Karpas-422 (cell line): Measurements from ENCODE around the gene NEFH. TPM values are rescaled to one million over a fixed set of nuclear protein-coding genes. Genes with fewer than 3 reads are reported as not detected.

Source experiments
- DNase-seq: peaks from one replicate; pipeline ENCODE4 v3.0.0-alpha.2; 2015
- H2AFZ ChIP-seq: fragments of 200-600 bp; sonication (generic); 2 replicates; pipeline ENCODE4 v1.6.1; 2014; ENCODE audit warnings: antibody characterized with exemption, low read length, mixed read lengths
- H3K27ac ChIP-seq: fragments of 200-600 bp; sonication (generic); 2 replicates; pipeline ENCODE4 v1.5.1; 2014; ENCODE audit warnings: mild to moderate bottlenecking, low read length, moderate library complexity
- H3K27me3 ChIP-seq: fragments of 200-600 bp; sonication (generic); 2 replicates; pipeline ENCODE4 v1.6.1; 2014; ENCODE audit warnings: low read length, mixed read lengths
- H3K36me3 ChIP-seq: fragments of 200-600 bp; sonication (generic); 2 replicates; pipeline ENCODE4 v1.6.1; 2014; ENCODE audit warnings: low read length, mixed read lengths; ENCODE audit not compliant: insufficient read depth
- H3K4me1 ChIP-seq: fragments of 200-600 bp; sonication (generic); 2 replicates; pipeline ENCODE4 v1.6.1; 2014; ENCODE audit warnings: mild to moderate bottlenecking, low read length, mixed read lengths
- H3K4me2 ChIP-seq: fragments of 200-600 bp; sonication (generic); 2 replicates; pipeline ENCODE4 v1.6.1; 2014; ENCODE audit warnings: low read length, low read depth, mild to moderate bottlenecking; ENCODE audit not compliant: poor library complexity, severe bottlenecking
- H3K4me3 ChIP-seq: fragments of 200-600 bp; sonication (generic); 2 replicates; pipeline ENCODE4 v1.5.1; 2014; ENCODE audit warnings: mild to moderate bottlenecking, antibody characterized with exemption, low read length, mixed read lengths
- H3K79me2 ChIP-seq: fragments of 200-600 bp; sonication (generic); 2 replicates; pipeline ENCODE4 v1.6.1; 2014; ENCODE audit warnings: mild to moderate bottlenecking, low read length, mixed read lengths
- H3K9ac ChIP-seq: fragments of 200-600 bp; sonication (generic); 2 replicates; pipeline ENCODE4 v1.6.0; 2014; ENCODE audit warnings: low read length
- H3K9me2 ChIP-seq: fragments of 200-600 bp; sonication (generic), shearing (Covaris generic); replicated peaks from 2 replicates; pipeline ENCODE4 v1.6.0; 2014; ENCODE audit warnings: mild to moderate bottlenecking, low read length, moderate library complexity; ENCODE audit not compliant: insufficient read depth
- H3K9me3 ChIP-seq: fragments of 300-700, 200-600 bp; sonication (generic); 2 replicates; pipeline ENCODE4 v1.6.1; 2014; ENCODE audit warnings: low read length, mixed read lengths
- H4K20me1 ChIP-seq: fragments of 200-600 bp; sonication (generic); 2 replicates; pipeline ENCODE4 v1.6.1; 2014; ENCODE audit warnings: mild to moderate bottlenecking, antibody characterized with exemption, low read length, low read depth; ENCODE audit not compliant: insufficient read depth
- total RNA-seq: library from RNA; depleted of rRNA; stranded (reverse); fragments of >200 nt; shearing (Covaris generic); gene quantifications from 2 replicates; pipeline ENCODE4 v1.2.3, GENCODE V29; 2014; ENCODE audit warnings: low replicate concordance

The NEFH gene
- total RNA-seq, 1 experiment from 2014 or later: not detected

GRCh38 chr22:29457730-29458129, 22.3 kb upstream of the NEFH start:
- no peak overlapping the region for H3K4me3 ChIP-seq
- no peaks in the 10 kb centered on the region for H3K9me3 ChIP-seq
- H3K9ac ChIP-seq: no peak overlapping the region
- H3K27me3 ChIP-seq: no peaks in the 10 kb centered on the region
- DNase-seq: peak; percentile 83
- H3K4me1 ChIP-seq: peaks cover 12% of the 10 kb centered on the region
- H3K79me2 ChIP-seq: no peaks in the 10 kb centered on the region
- no peaks in the 10 kb centered on the region for H4K20me1 ChIP-seq
- H3K36me3 ChIP-seq: no peaks in the 10 kb centered on the region
- no peak overlapping the region for H2AFZ ChIP-seq
- no peaks in the 10 kb centered on the region for H3K9me2 ChIP-seq
- H3K4me2 ChIP-seq: no peak overlapping the region
- no peak overlapping the region for H3K27ac ChIP-seq

- H3K36me3 ChIP-seq: no peaks in the 10 kb centered on the region
- H3K9me3 ChIP-seq: no peaks in the 10 kb centered on the region
- no peak overlapping the region for H3K9ac ChIP-seq
- no peak for DNase-seq
- H3K4me1 ChIP-seq: peaks cover 12% of the 10 kb centered on the region
- no peaks in the 10 kb centered on the region for H3K9me2 ChIP-seq
- no peak overlapping the region for H3K27ac ChIP-seq
- H4K20me1 ChIP-seq: 0 out of 2 replicates have a peak, but pooled peaks cover under 1% of the 10 kb centered on the region
- H3K4me3 ChIP-seq: no peak overlapping the region
- H3K4me2 ChIP-seq: no peak overlapping the region
- H2AFZ ChIP-seq: no peak overlapping the region
- no peaks in the 10 kb centered on the region for H3K27me3 ChIP-seq
- H3K79me2 ChIP-seq: no peaks in the 10 kb centered on the region
Observed at GRCh38 chr22:29458551-29458950, 21.5 kb upstream of the NEFH start.

GRCh38 chr22:29459773-29460172, 20.2 kb upstream of the NEFH start:
- Histone ChIP-seq H3K36me3 (no peaks in the 10 kb centered on the region), H3K9me3 (no peaks in the 10 kb centered on the region), H3K4me2 (no peak overlapping the region), H3K9ac (no peak overlapping the region), H3K4me1 (peaks cover 12% of the 10 kb centered on the region), H4K20me1 (0 out of 2 replicates have a peak, but pooled peaks cover 4% of the 10 kb centered on the region), H3K4me3 (no peak overlapping the region), H3K9me2 (no peaks in the 10 kb centered on the region), H3K27me3 (no peaks in the 10 kb centered on the region), H3K79me2 (no peaks in the 10 kb centered on the region), H3K27ac (no peak overlapping the region), H2AFZ (no peak overlapping the region)
- no peak for DNase-seq

GRCh38 chr22:29461263-29461662, 18.8 kb upstream of the NEFH start:
- Histone ChIP-seq H3K4me2 (no peak overlapping the region), H3K36me3 (no peaks in the 10 kb centered on the region), H3K79me2 (no peaks in the 10 kb centered on the region), H3K27ac (no peak overlapping the region), H3K9me3 (no peaks in the 10 kb centered on the region), H3K9me2 (no peaks in the 10 kb centered on the region), H2AFZ (no peak overlapping the region), H3K4me3 (no peak overlapping the region), H4K20me1 (0 out of 2 replicates have a peak, but pooled peaks cover 7% of the 10 kb centered on the region), H3K9ac (no peak overlapping the region), H3K27me3 (no peaks in the 10 kb centered on the region), H3K4me1 (peaks cover 12% of the 10 kb centered on the region)
- no peak for DNase-seq

GRCh38 chr22:29463629-29464028, 16.4 kb upstream of the NEFH start:
- H3K4me1 ChIP-seq: peaks cover 4% of the 10 kb centered on the region
- H4K20me1 ChIP-seq: peaks cover 7% of the 10 kb centered on the region; the same call in 1 of the 2 replicates
- H3K36me3 ChIP-seq: no peaks in the 10 kb centered on the region
- H3K9me3 ChIP-seq: no peaks in the 10 kb centered on the region
- no peak overlapping the region for H2AFZ ChIP-seq
- no peaks in the 10 kb centered on the region for H3K27me3 ChIP-seq
- no peak overlapping the region for H3K27ac ChIP-seq
- H3K9me2 ChIP-seq: no peaks in the 10 kb centered on the region
- no peak overlapping the region for H3K4me3 ChIP-seq
- no peak overlapping the region for H3K9ac ChIP-seq
- no peak overlapping the region for H3K4me2 ChIP-seq
- no peaks in the 10 kb centered on the region for H3K79me2 ChIP-seq
- DNase-seq: no peak

GRCh38 chr22:29464581-29464980, 15.4 kb upstream of the NEFH start:
- Histone ChIP-seq H3K36me3 (no peaks in the 10 kb centered on the region), H3K27ac (no peak overlapping the region), H3K27me3 (no peaks in the 10 kb centered on the region), H3K9me3 (no peaks in the 10 kb centered on the region), H3K79me2 (no peaks in the 10 kb centered on the region), H4K20me1 (peaks cover 7% of the 10 kb centered on the region; the same call in 1 of the 2 replicates), H3K4me3 (no peak overlapping the region), H3K9ac (no peak overlapping the region), H3K4me1 (no peaks in the 10 kb centered on the region), H3K9me2 (no peaks in the 10 kb centered on the region), H2AFZ (no peak overlapping the region), H3K4me2 (no peak overlapping the region)
- no peak for DNase-seq

GRCh38 chr22:29469755-29470154, 10.3 kb upstream of the NEFH start:
- no peaks in the 10 kb centered on the region for H3K79me2 ChIP-seq
- no peak overlapping the region for H3K27ac ChIP-seq
- H3K9ac ChIP-seq: no peak overlapping the region
- H3K4me2 ChIP-seq: no peak overlapping the region
- no peaks in the 10 kb centered on the region for H3K36me3 ChIP-seq
- H2AFZ ChIP-seq: no peak overlapping the region
- no peaks in the 10 kb centered on the region for H3K9me3 ChIP-seq
- DNase-seq: no peak
- H4K20me1 ChIP-seq: peaks cover 9% of the 10 kb centered on the region; the same call in 1 of the 2 replicates
- no peak overlapping the region for H3K4me3 ChIP-seq
- no peaks in the 10 kb centered on the region for H3K4me1 ChIP-seq
- H3K9me2 ChIP-seq: no peaks in the 10 kb centered on the region
- H3K27me3 ChIP-seq: no peaks in the 10 kb centered on the region

- Histone ChIP-seq H3K27ac (no peak overlapping the region), H3K9me2 (no peaks in the 10 kb centered on the region), H3K79me2 (no peaks in the 10 kb centered on the region), H4K20me1 (peaks cover 9% of the 10 kb centered on the region; the same call in 1 of the 2 replicates), H3K36me3 (no peaks in the 10 kb centered on the region), H3K4me3 (no peak overlapping the region), H2AFZ (no peak overlapping the region), H3K9me3 (no peaks in the 10 kb centered on the region), H3K4me2 (no peak overlapping the region), H3K27me3 (no peaks in the 10 kb centered on the region), H3K9ac (no peak overlapping the region), H3K4me1 (peaks cover 2% of the 10 kb centered on the region)
- peak; percentile 68 for DNase-seq
Observed at GRCh38 chr22:29470159-29470855, 9.7 kb upstream of the NEFH start.
